ENCODE measurements around the gene PHF12.
A peak's percentile ranks its signal among the peaks of the same experiment; 100 is the strongest.

PHF12 gene

DNA sequence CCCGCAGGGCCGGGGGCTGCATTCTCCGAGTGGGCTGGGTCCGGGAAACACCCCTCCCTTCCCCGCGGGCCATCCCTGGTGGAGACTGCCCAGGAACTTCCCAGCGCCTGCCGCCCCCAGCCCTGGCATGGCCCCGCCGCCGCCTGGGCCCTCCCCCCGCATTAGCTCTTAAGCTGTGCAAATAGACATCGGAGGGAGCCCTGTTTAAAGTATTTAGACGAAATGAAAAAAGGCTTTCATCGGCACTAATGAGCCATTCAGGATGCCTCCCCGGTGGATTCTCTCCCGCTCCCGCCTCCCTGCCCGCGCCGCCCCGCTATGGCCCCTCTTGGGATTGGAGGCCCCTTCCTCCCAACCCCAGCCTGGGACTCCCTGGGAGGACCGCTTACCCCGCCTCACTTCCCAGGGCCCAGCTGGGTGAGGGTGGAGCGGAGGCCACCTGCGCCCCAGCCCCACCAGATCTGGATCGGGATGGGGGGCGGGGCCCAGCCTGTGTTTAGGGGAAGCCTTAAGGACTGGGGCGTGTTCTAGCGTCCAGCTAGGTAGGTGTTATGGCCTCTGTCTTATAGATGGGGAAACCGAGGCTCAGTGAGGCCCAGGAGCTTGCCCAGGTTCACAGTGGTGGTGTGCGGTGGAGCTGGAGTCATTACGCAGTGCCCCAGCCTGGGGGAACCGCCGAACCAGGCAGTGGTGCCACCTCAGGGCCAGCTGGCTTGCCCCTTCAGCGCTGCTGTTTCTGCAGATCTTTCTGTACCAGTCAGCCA, 34.8 kb upstream of the PHF12 start:
- no peak overlapping the region for H3K4me3 ChIP-seq (replicated peaks; ENCODE audit: low read depth, low read length)
- TF ChIP-seq, protein P1, sequence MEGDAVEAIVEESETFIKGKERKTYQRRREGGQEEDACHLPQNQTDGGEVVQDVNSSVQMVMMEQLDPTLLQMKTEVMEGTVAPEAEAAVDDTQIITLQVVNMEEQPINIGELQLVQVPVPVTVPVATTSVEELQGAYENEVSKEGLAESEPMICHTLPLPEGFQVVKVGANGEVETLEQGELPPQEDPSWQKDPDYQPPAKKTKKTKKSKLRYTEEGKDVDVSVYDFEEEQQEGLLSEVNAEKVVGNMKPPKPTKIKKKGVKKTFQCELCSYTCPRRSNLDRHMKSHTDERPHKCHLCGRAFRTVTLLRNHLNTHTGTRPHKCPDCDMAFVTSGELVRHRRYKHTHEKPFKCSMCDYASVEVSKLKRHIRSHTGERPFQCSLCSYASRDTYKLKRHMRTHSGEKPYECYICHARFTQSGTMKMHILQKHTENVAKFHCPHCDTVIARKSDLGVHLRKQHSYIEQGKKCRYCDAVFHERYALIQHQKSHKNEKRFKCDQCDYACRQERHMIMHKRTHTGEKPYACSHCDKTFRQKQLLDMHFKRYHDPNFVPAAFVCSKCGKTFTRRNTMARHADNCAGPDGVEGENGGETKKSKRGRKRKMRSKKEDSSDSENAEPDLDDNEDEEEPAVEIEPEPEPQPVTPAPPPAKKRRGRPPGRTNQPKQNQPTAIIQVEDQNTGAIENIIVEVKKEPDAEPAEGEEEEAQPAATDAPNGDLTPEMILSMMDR (IDR thresholded peaks at IDR 0.05; ENCODE audit: low read length, missing control alignments), result no peak
- DNase-seq (ENCODE audit: low read depth), result no peak

GRCh38 chr17:28983286-28984230, 32.2 kb upstream of the PHF12 start:
- TF ChIP-seq, protein P1 (IDR thresholded peaks at IDR 0.05; ENCODE audit: low read length, missing control alignments), result no peak
- no peak overlapping the region for H3K4me3 ChIP-seq (replicated peaks; ENCODE audit: low read depth, low read length)
- DNase-seq (ENCODE audit: low read depth), result peak; percentile 35

- TF ChIP-seq, protein P1 (IDR thresholded peaks at IDR 0.05; ENCODE audit: low read length, missing control alignments), result no peak
- DNase-seq (ENCODE audit: low read depth), result peak; percentile 88
- H3K4me3 ChIP-seq (replicated peaks; ENCODE audit: low read depth, low read length), result no peak overlapping the region
Observed at GRCh38 chr17:28982131-28982793, 30.9 kb upstream of the PHF12 start.

- TF ChIP-seq, protein P1 (IDR thresholded peaks at IDR 0.05; ENCODE audit: low read length, missing control alignments), result no peak
- H3K4me3 ChIP-seq (replicated peaks; ENCODE audit: low read depth, low read length), result no peak overlapping the region
- no peak for DNase-seq (ENCODE audit: low read depth)
Observed at GRCh38 chr17:28978356-28978964, 27.1 kb upstream of the PHF12 start.

GRCh38 chr17:28977659-28978355, 26.5 kb upstream of the PHF12 start:
- no peak for DNase-seq (ENCODE audit: low read depth)
- H3K4me3 ChIP-seq (replicated peaks; ENCODE audit: low read depth, low read length), result no peak overlapping the region
- TF ChIP-seq, protein P1 (IDR thresholded peaks at IDR 0.05; ENCODE audit: low read length, missing control alignments), result no peak

GRCh38 chr17:28975646-28976045, 24.3 kb upstream of the PHF12 start:
- DNase-seq (ENCODE audit: low read depth), result no peak
- TF ChIP-seq, protein P1 (IDR thresholded peaks at IDR 0.05; ENCODE audit: low read length, missing control alignments), result no peak
- no peak overlapping the region for H3K4me3 ChIP-seq (replicated peaks; ENCODE audit: low read depth, low read length)

Measured in fibroblast of pulmonary artery (primary cell).